OCI-LY3 (cell line): ENCODE data around the gene CLIP2.

Source experiments
- H2AFZ ChIP-seq: fragments of 200-600, 300-600 bp; shearing (Covaris generic); 2 replicates; pipeline ENCODE4 v1.6.0; 2014; ENCODE audit warnings: antibody characterized with exemption, low read depth, low read length
- H3K27ac ChIP-seq: fragments of 200-600, 300-600 bp; sonication (generic); 2 replicates; pipeline ENCODE4 v1.5.1; 2014; ENCODE audit warnings: mild to moderate bottlenecking, low read length, moderate library complexity, mixed read lengths
- H3K27me3 ChIP-seq: fragments of 200-600, 300-600 bp; sonication (generic); 2 replicates; pipeline ENCODE4 v1.6.1; 2014; ENCODE audit warnings: low read depth, low read length, mixed read lengths
- H3K36me3 ChIP-seq: fragments of 200-600, 300-600 bp; sonication (generic); replicated peaks from 2 replicates; pipeline ENCODE3; 2014; ENCODE audit warnings: low read depth, low read length, mixed read lengths
- H3K4me1 ChIP-seq: fragments of 300-600, 200-600 bp; sonication (generic); 2 replicates; pipeline ENCODE4 v1.6.1; 2014; ENCODE audit warnings: low read length, mixed read lengths
- H3K4me2 ChIP-seq: fragments of 200-600, 300-600 bp; sonication (generic); 2 replicates; pipeline ENCODE4 v1.6.1; 2014; ENCODE audit warnings: low read length, mixed read lengths
- H3K4me3 ChIP-seq: fragments of 300-600, 200-600 bp; sonication (generic); 2 replicates; pipeline ENCODE4 v1.5.1; 2014; ENCODE audit warnings: antibody characterized with exemption, mild to moderate bottlenecking, low read length, moderate library complexity
- H3K79me2 ChIP-seq: fragments of 300-600, 200-600 bp; shearing (Covaris generic); 2 replicates; pipeline ENCODE4 v1.6.1; 2014; ENCODE audit warnings: mild to moderate bottlenecking, low read length, mixed read lengths
- H3K9ac ChIP-seq: fragments of 300-600, 200-600 bp; shearing (Covaris generic); 2 replicates; pipeline ENCODE4 v1.6.0; 2014; ENCODE audit warnings: mild to moderate bottlenecking, low read length, moderate library complexity
- H3K9me3 ChIP-seq: fragments of 200-600, 300-600 bp; shearing (Covaris generic); 2 replicates; pipeline ENCODE4 v1.6.1; 2014; ENCODE audit warnings: low read length, mixed read lengths; ENCODE audit not compliant: insufficient read depth
- H4K20me1 ChIP-seq: fragments of 200-600, 300-600 bp; sonication (generic); 2 replicates; pipeline ENCODE4 v1.6.1; 2016; ENCODE audit warnings: low read length, mixed read lengths; ENCODE audit not compliant: insufficient read depth
- CTCF ChIP-seq: fragments of 200-600, 300-600 bp; sonication (generic); IDR thresholded peaks from 2 replicates; pipeline ENCODE4 v1.5.1; 2014; ENCODE audit warnings: antibody characterized with exemption, low read length, low read depth
- EZH2phosphoT487 ChIP-seq: fragments of 200-600 bp; shearing (Covaris generic); IDR thresholded peaks from 2 replicates; pipeline ENCODE4 v1.6.1; 2018; ENCODE audit warnings: antibody characterized with exemption, mixed run types, low read depth

CLIP2 gene

DNA sequence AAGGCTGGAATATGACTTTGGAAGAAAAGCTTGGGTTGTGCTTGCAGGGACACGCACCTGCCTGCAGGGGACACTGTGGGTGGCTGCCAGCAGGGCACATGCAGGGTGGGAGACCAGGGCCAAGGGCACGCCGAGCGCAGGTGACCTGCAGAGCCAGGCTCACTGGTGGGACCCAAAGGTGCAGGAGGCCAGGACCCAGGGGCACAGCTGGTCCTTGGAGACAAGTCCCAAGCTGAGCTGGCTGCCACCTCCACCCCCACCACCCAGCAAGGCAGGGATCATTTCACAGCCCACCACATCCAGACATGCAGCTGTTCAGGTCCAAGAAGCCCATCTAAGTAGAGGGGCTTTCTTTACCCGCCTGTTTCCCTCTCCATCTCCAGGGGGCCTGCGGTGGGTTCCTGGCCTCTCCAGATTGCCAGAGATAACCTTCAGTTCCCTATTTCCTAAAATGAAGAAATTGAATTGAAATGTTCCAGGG is 13.8 kb upstream of the CLIP2 start:
- H3K9me3 ChIP-seq, result no peaks in the 10 kb centered on the region
- TF ChIP-seq EZH2phosphoT487 (no peak), CTCF (peak; percentile 68)
- H3K9ac ChIP-seq, result no peak overlapping the region; the same call in 1 of the 2 replicates
- 0 out of 2 replicates have a peak overlapping the region, but pooled peaks have one; percentile 9 for H3K27ac ChIP-seq
- no peaks in the 10 kb centered on the region for H3K79me2 ChIP-seq
- H3K4me1 ChIP-seq, result peaks cover 84% of the 10 kb centered on the region
- no peak overlapping the region for H3K4me3 ChIP-seq
- no peaks in the 10 kb centered on the region for H3K36me3 ChIP-seq
- H4K20me1 ChIP-seq, result no peaks in the 10 kb centered on the region
- H3K4me2 ChIP-seq, result peak overlapping the region; percentile 15
- no peaks in the 10 kb centered on the region for H3K27me3 ChIP-seq
- no peak overlapping the region for H2AFZ ChIP-seq

- Histone ChIP-seq H3K4me1 (peaks cover 66% of the 10 kb centered on the region), H2AFZ (no peak overlapping the region), H3K27me3 (no peaks in the 10 kb centered on the region), H3K9me3 (no peaks in the 10 kb centered on the region), H3K79me2 (no peaks in the 10 kb centered on the region), H3K27ac (no peak overlapping the region), H3K4me3 (no peak overlapping the region), H3K36me3 (no peaks in the 10 kb centered on the region), H3K4me2 (no peak overlapping the region), H4K20me1 (no peaks in the 10 kb centered on the region), H3K9ac (no peak overlapping the region)
- TF ChIP-seq CTCF (no peak), EZH2phosphoT487 (no peak)
These were observed 11.6 kb upstream of the CLIP2 start for GRCh38 chr7:74277636-74278035.

DNA sequence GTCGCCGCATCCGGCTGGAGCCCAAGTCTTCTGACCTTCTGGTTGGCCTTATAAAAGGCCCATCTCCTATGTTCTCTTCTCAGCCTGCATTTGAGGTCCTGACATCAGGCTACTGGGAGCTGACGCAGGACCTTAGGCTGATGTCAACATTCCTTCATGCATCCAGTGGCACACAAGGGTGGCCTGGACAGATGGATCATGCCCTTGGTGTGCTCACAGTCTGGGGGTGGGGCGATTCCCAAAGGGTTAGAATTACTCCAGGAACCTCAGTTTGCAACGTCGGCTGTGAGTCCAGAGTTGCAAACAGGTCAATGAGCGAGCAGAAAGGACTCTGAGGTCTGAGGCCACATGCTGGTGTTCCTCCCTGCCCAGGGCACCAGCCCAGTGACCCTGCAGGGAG is 8.2 kb upstream of the CLIP2 start:
- H3K9ac ChIP-seq, result no peak overlapping the region

More for the DNA sequence above, 8.2 kb upstream of the CLIP2 start:
- Histone ChIP-seq H3K27ac (0 out of 2 replicates have a peak overlapping the region, but pooled peaks have one; percentile 8), H3K4me2 (no peak overlapping the region), H4K20me1 (no peaks in the 10 kb centered on the region), H3K36me3 (no peaks in the 10 kb centered on the region), H3K9me3 (no peaks in the 10 kb centered on the region), H3K27me3 (no peaks in the 10 kb centered on the region), H3K79me2 (no peaks in the 10 kb centered on the region), H2AFZ (no peak overlapping the region), H3K4me1 (peaks cover 64% of the 10 kb centered on the region), H3K4me3 (no peak overlapping the region)
- no peak for TF ChIP-seq CTCF
- TF ChIP-seq EZH2phosphoT487, result no peak
